Tibial nerve (tissue), 4 donors: ENCODE data around the gene KAZN. TPM values are rescaled to one million over a fixed set of nuclear protein-coding genes. Genes with fewer than 3 reads are reported as not detected.

ENCODE experiments used
- DNase-seq, 2 donors: peaks; one replicate each; pipeline ENCODE4 v3.0.0-alpha.2; 2019; ENCODE audit warnings: low spot score in 2 of 2
- H3K27ac ChIP-seq, 4 donors: fragments of 200-600 bp; sonication (generic) in 3 of 4; one replicate each; pipeline ENCODE4 v1.5.1; 2017 to 2019; ENCODE audit warnings: mild to moderate bottlenecking in 1 of 4
- H3K27me3 ChIP-seq, 2 donors: fragments of 200-600 bp; sonication (generic) in 1 of 2; one replicate each; pipeline versions ENCODE4 v1.5.1 to v1.6.0; 2017 to 2019
- H3K36me3 ChIP-seq, 3 donors: fragments of 200-600 bp; sonication (generic); one replicate each; pipeline ENCODE4 v1.5.1; 2018 to 2019
- H3K4me1 ChIP-seq, 4 donors: fragments of 200-600 bp; sonication (generic) in 3 of 4; one replicate each; pipeline ENCODE4 v1.5.1; 2017 to 2019
- H3K4me3 ChIP-seq, 4 donors: fragments of 200-600 bp; sonication (generic) in 3 of 4; one replicate each; pipeline ENCODE4 v1.5.1; 2017 to 2019; ENCODE audit warnings: mild to moderate bottlenecking in 1 of 4, moderate library complexity in 1 of 4
- H3K9me3 ChIP-seq, 4 donors: fragments of 200-600 bp; sonication (generic) in 3 of 4; one replicate each; pipeline ENCODE4 v1.5.1; 2017 to 2019
- EP300 ChIP-seq, 2 donors: sonication (generic); formaldehyde crosslinking; IDR thresholded peaks; one replicate each; pipeline ENCODE4 v1.6.1; 2017; ENCODE audit warnings: antibody characterized with exemption in 2 of 2, mild to moderate bottlenecking in 1 of 2
- POLR2A ChIP-seq, 2 donors: fragments of 450-650 bp; IDR thresholded peaks; one replicate each; pipeline ENCODE4 v1.6.1; 2017; ENCODE audit warnings: antibody characterized with exemption in 2 of 2, mild to moderate bottlenecking in 2 of 2, moderate library complexity in 2 of 2
- WGBS, 2 donors: methylation state at CpG; one replicate each; pipeline ENCODE4 v1.1.5; 2018; 5-methylcytosine and 5-hydroxymethylcytosine counted together
- total RNA-seq, 4 donors: library from RNA; depleted of rRNA; stranded (reverse); fragments of >200 nt; gene quantifications; one replicate each; pipeline ENCODE4 v1.1.0, GENCODE V29; 2016
- TF ChIP-seq, protein P1 (sequence below), 5 experiments: fragments of 200-600 bp in 3 of 5; fragments of 450-650 bp in 2 of 5; sonication (generic) in 3 of 5; IDR thresholded peaks; one replicate each; pipeline ENCODE4 v1.5.1; 2016 to 2019; ENCODE audit warnings: antibody characterized with exemption in 5 of 5, mild to moderate bottlenecking in 3 of 5, moderate library complexity in 2 of 5

The KAZN gene
- total RNA-seq, 4 donors from 2014 or later: 16.0 to 29.2 (median 22.2) TPM

DNA sequence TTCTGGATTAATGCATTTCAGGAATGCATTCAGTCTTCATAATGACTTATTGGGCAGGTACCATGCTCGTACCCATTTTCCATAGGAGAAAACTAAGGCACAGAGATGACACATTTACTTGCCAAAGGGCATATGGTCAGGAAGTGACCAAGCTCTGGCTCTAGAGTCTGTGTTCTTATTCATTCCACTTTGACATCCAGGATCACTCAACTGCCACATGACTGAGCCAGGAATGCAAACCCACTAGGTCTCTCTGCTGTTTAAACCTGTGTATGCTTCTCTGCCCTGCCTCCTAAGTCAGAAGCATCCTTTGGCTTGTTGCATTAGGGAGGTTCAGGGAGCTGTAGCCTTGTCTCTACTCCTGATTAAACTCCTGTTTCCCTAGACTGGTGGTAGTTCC lies 7.5 kb downstream of the KAZN start:
- DNase-seq: no peak
- Histone ChIP-seq H3K27ac (no peak overlapping the region), H3K36me3 (no peaks in the 10 kb centered on the region), H3K4me1 (peaks cover 0 to 10% (median 0%) of the 10 kb centered on the region in 4 donors), H3K4me3 (no peak overlapping the region), H3K9me3 (no peaks in the 10 kb centered on the region), H3K27me3 (peaks cover 0 to 19% of the 10 kb centered on the region in 2 donors)
- TF ChIP-seq POLR2A (IDR thresholded peaks at IDR 0.05) (no peak), EP300 (IDR thresholded peaks at IDR 0.05) (no peak)
- TF ChIP-seq, protein P1, sequence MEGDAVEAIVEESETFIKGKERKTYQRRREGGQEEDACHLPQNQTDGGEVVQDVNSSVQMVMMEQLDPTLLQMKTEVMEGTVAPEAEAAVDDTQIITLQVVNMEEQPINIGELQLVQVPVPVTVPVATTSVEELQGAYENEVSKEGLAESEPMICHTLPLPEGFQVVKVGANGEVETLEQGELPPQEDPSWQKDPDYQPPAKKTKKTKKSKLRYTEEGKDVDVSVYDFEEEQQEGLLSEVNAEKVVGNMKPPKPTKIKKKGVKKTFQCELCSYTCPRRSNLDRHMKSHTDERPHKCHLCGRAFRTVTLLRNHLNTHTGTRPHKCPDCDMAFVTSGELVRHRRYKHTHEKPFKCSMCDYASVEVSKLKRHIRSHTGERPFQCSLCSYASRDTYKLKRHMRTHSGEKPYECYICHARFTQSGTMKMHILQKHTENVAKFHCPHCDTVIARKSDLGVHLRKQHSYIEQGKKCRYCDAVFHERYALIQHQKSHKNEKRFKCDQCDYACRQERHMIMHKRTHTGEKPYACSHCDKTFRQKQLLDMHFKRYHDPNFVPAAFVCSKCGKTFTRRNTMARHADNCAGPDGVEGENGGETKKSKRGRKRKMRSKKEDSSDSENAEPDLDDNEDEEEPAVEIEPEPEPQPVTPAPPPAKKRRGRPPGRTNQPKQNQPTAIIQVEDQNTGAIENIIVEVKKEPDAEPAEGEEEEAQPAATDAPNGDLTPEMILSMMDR (IDR thresholded peaks at IDR 0.05): no peak
- WGBS, 2 donors: 89 to 94% methylated on average over 1 of the region's 1 CpG

DNA sequence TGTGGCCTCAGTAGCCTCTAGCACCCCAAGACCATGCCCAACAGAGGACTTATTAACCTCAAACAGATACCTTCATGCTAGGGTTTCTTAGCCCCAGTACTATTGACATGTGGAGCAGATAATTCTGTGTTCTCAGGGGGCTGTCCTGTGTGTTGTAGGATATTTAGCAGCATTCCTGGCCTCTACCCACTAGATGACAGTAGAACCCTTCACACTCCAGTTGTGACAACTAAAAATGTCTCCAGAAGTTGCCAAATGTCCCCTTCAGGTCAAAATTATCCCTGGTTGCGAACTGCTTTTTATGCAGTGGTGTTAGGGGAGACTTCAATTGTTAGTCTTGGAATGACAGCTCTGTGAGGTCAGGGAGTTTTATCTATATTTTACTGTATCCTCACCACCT lies 8.1 kb downstream of the KAZN start:
- no peak for TF ChIP-seq EP300 (IDR thresholded peaks at IDR 0.05)
- TF ChIP-seq POLR2A (IDR thresholded peaks at IDR 0.05): no peak
- TF ChIP-seq, protein P1 (IDR thresholded peaks at IDR 0.05): no peak
- 0% methylated on average over 1 of the region's 1 CpG for WGBS, 2 donors
- Histone ChIP-seq H3K9me3 (no peaks in the 10 kb centered on the region), H3K36me3 (no peaks in the 10 kb centered on the region), H3K4me1 (peaks cover 0 to 9% (median 0%) of the 10 kb centered on the region in 4 donors), H3K27me3 (peaks cover 0 to 12% of the 10 kb centered on the region in 2 donors), H3K4me3 (no peak overlapping the region), H3K27ac (no peak overlapping the region)
- no peak for DNase-seq

DNA sequence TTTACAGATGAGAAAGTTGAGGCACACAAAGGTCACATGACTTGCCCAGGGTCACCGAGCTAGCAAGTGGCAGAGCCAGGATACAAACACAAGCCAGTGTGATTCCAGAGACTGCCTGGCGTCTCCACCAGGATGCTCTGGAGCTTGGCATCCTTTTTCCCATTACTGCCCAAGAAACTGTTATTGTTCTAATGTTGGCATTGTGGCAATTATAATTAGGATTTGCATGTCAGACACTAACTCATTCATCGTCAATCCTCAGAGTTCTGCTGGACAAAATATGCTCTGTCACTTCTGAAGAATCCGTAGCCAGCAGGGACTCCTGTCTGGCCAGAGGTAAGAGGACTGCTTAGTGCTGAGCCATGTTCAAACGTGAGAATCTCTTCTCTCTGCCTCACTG lies 8.8 kb downstream of the KAZN start:
- WGBS, 2 donors: 50 to 57% methylated on average over 5 of the region's 5 CpGs
- TF ChIP-seq, protein P1 (IDR thresholded peaks at IDR 0.05): no peak
- TF ChIP-seq POLR2A (IDR thresholded peaks at IDR 0.05): no peak
- TF ChIP-seq EP300 (IDR thresholded peaks at IDR 0.05): no peak

DNA sequence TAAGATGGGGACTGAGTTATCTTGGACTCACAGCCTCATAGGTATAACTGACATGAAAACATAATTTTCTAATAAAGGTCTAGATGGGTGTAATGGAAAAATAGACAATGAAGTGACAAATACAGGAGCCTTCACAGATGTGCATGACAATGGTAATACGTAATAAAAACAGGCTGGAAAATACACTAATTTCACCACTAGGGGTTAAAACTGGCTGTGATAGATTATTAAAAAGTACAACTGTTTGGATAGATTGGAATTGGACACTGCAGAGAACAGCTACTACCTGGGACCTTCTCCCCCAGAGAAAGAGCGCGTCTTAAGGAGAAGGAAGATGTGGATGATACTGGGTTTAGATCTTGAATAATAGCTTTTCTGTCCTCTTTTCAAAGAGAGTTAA lies 9.8 kb downstream of the KAZN start:
- no peak for TF ChIP-seq POLR2A (IDR thresholded peaks at IDR 0.05)
- no peak for TF ChIP-seq EP300 (IDR thresholded peaks at IDR 0.05)
- TF ChIP-seq, protein P1 (IDR thresholded peaks at IDR 0.05): no peak
- H3K4me1 ChIP-seq: no peaks in the 10 kb centered on the region
- H3K27me3 ChIP-seq: no peaks in the 10 kb centered on the region
- H3K9me3 ChIP-seq: no peaks in the 10 kb centered on the region
- no peak overlapping the region for H3K4me3 ChIP-seq
- no peaks in the 10 kb centered on the region for H3K36me3 ChIP-seq
- H3K27ac ChIP-seq: no peak overlapping the region
- 95 to 97% methylated on average over 3 of the region's 3 CpGs for WGBS, 2 donors
- no peak for DNase-seq

More for the DNA sequence above, 8.8 kb downstream of the KAZN start:
- Histone ChIP-seq H3K27me3 (peaks cover 0 to 6% of the 10 kb centered on the region in 2 donors), H3K9me3 (no peaks in the 10 kb centered on the region), H3K4me1 (peaks cover 0 to 2% (median 0%) of the 10 kb centered on the region in 4 donors), H3K27ac (no peak overlapping the region), H3K4me3 (no peak overlapping the region), H3K36me3 (no peaks in the 10 kb centered on the region)
- no peak for DNase-seq

DNA sequence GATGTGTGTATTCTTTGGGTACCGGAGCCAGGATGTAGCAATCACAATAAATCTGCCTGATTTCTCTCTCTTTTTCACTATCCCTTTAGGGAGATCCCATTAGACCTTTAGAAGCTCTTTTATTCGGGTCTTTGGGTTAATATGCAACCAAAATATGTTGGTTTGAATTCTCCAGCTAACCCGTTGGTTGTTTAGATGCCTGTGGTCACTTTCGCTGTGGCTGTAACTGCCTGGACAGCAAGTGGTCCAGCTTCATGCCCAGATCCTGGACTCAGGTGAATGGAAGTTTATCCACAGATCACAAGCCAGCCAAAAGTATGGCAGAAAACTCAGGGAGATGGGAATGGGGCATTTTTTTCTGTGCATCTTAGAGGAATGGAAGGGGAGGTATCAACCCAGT lies 12.3 kb downstream of the KAZN start:
- no peak for DNase-seq
- Histone ChIP-seq H3K27me3 (no peaks in the 10 kb centered on the region), H3K4me3 (no peak overlapping the region), H3K36me3 (no peaks in the 10 kb centered on the region), H3K4me1 (no peaks in the 10 kb centered on the region), H3K27ac (no peak overlapping the region), H3K9me3 (no peaks in the 10 kb centered on the region)
- TF ChIP-seq EP300 (IDR thresholded peaks at IDR 0.05): no peak
- no peak for TF ChIP-seq POLR2A (IDR thresholded peaks at IDR 0.05)
- 80 to 92% methylated on average over 4 of the region's 4 CpGs for WGBS, 2 donors

DNA sequence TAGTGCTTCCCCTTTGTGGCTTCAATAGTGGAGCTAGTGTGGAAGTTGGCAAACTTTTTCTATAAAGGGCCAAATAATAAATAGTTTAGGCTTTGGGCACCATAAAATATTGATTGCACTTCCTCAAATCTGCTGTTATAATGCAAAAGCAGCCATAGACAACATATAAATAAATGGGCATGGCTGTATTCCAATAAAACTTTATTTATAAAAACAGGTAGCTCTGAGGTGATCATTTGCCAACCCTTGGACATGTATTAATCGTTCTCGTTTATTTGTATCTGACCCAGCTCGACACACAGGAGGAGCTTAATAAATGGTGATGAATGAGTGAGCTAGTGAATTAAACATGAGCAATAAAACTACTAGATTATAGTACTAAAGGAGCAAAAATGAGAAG lies 13.3 kb downstream of the KAZN start:
- no peaks in the 10 kb centered on the region for H3K27me3 ChIP-seq
- no peak for DNase-seq
- H3K27ac ChIP-seq: no peak overlapping the region
- no peaks in the 10 kb centered on the region for H3K9me3 ChIP-seq
- H3K36me3 ChIP-seq: no peaks in the 10 kb centered on the region
- no peak overlapping the region for H3K4me3 ChIP-seq
- no peak for TF ChIP-seq EP300 (IDR thresholded peaks at IDR 0.05)
- TF ChIP-seq POLR2A (IDR thresholded peaks at IDR 0.05): no peak
- TF ChIP-seq, protein P1 (IDR thresholded peaks at IDR 0.05): no peak
- 88 to 93% methylated on average over 3 of the region's 3 CpGs for WGBS, 2 donors
- no peaks in the 10 kb centered on the region for H3K4me1 ChIP-seq
